AG09309 (cell line): Measurements from ENCODE around the gene LIMA1.

Experiments
- DNase-seq: peaks from one replicate; pipeline ENCODE4 v3.0.0-alpha.2; 2010; ENCODE audit warnings: low read depth
- H3K4me3 ChIP-seq: 2 replicates; pipeline ENCODE4 v1.5.1; 2011; ENCODE audit warnings: mild to moderate bottlenecking, low read depth, low read length, moderate library complexity; ENCODE audit not compliant: control insufficient read depth
- TF ChIP-seq, protein P1 (sequence below): IDR thresholded peaks from 2 replicates; pipeline ENCODE4 v1.5.1; 2011; ENCODE audit warnings: mild to moderate bottlenecking, low read depth, low read length, inconsistent platforms; ENCODE audit not compliant: insufficient read depth, control insufficient read depth; ENCODE audit errors: missing control alignments

The LIMA1 gene

DNA sequence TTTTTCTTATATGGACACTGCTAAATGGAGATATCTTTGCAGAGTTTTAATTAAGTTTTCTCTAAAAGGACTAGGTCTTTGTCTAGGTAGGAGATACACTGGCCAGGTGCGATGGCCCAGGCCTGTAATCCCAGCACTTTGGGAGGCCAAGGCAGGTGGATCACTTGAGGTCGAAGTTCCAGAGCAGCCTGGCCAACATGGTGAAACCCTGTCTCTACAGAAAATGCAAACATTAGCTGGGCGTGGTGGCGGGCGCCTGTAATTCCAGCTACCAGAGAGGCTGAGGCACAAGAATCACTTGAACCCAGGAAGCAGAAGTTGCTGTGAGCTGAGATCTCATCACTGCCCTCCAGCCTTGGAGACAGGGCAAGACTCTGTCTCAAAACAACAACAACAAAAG is 99.1 kb downstream of the LIMA1 start:
- TF ChIP-seq, protein P1, sequence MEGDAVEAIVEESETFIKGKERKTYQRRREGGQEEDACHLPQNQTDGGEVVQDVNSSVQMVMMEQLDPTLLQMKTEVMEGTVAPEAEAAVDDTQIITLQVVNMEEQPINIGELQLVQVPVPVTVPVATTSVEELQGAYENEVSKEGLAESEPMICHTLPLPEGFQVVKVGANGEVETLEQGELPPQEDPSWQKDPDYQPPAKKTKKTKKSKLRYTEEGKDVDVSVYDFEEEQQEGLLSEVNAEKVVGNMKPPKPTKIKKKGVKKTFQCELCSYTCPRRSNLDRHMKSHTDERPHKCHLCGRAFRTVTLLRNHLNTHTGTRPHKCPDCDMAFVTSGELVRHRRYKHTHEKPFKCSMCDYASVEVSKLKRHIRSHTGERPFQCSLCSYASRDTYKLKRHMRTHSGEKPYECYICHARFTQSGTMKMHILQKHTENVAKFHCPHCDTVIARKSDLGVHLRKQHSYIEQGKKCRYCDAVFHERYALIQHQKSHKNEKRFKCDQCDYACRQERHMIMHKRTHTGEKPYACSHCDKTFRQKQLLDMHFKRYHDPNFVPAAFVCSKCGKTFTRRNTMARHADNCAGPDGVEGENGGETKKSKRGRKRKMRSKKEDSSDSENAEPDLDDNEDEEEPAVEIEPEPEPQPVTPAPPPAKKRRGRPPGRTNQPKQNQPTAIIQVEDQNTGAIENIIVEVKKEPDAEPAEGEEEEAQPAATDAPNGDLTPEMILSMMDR: no peak
- no peak overlapping the region for H3K4me3 ChIP-seq
- no peak for DNase-seq

DNA sequence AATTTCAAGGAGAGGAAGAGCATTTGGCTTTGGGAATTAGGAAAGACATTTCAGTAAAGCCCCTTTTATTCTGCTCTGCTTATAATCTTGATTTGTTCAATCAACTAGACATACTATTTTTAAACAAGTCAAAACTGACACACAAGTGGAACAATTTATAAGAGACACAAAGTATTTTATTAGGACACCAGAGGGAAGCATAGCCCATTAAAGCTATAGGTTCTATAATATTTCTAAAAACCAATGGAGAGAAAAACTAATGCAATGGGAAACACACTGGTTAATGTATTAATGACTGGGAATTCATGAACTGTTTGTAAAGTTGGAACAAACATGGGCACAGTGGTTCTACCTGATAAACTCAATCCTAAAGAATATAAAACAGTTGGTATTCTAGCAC is 100.9 kb downstream of the LIMA1 start:
- no peak overlapping the region for H3K4me3 ChIP-seq
- TF ChIP-seq, protein P1: no peak
- DNase-seq: no peak

DNA sequence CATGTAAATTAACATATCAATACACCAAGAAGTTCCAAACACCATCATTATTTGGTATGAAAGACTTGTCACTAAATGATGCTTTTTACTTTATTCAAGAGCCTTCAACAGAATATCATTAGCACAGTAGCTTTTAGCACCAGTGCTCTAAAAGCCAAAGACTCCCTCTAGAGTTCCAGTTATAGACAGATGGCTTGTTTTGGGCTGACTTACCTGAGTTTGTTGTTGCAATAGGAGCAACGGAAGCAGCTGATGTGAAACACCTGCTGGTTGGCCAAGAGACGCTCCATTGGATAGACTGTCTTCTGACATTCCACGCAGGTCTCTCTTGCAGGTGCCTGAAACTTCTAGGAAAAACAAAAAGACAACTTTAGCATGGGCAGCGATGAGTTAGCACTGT is 101.6 kb downstream of the LIMA1 start:
- TF ChIP-seq, protein P1: no peak
- no peak for DNase-seq
- H3K4me3 ChIP-seq: no peak overlapping the region

DNA sequence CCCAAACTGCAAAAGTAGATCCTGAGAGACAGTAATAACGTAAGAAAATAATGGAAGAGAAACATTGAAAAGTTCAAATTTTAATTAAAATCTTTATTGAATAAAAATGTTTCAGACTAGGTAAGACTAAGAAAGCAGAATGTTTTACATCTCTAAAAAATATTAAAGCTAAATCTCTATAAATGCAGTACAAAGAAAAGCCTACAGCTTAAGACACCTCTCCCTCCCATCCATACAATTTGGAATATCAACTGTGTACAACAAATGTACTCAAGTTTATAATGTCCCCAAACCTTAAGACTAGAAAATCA is 107.6 kb downstream of the LIMA1 start:
- H3K4me3 ChIP-seq: no peak overlapping the region
- no peak for DNase-seq
- TF ChIP-seq, protein P1: no peak

DNA sequence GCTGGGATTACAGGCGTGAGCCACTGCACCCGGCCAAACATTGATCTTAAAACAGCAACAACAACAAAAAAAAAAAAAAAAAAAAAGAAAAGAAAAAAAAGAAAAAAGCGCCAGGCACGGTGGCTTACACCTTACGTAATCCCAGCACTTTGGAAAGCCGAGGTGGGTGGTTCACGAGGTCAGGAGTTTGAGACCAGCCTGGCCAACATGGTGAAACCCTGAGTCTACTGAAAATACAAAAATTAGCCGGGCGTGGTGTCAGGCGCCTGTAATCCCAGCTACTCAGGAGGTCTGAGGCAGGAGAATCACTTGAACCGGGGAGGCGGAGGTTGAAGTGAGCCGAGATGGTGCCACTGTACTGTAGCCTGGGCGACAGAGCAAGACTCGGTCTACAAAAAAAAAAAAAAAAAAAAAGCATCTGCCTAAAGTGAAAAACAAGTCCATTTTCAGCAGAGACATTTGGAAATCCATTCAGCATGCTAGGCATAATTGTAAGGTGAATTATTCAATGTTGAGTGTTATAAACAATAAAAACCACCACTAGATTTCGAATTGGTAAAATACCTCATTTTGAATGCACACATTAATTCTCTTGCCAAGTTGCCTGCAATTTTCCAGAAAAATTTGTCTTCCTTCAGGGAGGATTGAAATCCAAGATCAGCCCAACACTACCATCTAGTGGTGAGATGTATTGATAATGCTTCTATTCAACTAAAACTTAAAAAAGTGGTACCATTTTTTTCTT is 108.2 kb downstream of the LIMA1 start:
- TF ChIP-seq, protein P1: peak; percentile 53
- no peak overlapping the region for H3K4me3 ChIP-seq
- peak; percentile 54 for DNase-seq

DNA sequence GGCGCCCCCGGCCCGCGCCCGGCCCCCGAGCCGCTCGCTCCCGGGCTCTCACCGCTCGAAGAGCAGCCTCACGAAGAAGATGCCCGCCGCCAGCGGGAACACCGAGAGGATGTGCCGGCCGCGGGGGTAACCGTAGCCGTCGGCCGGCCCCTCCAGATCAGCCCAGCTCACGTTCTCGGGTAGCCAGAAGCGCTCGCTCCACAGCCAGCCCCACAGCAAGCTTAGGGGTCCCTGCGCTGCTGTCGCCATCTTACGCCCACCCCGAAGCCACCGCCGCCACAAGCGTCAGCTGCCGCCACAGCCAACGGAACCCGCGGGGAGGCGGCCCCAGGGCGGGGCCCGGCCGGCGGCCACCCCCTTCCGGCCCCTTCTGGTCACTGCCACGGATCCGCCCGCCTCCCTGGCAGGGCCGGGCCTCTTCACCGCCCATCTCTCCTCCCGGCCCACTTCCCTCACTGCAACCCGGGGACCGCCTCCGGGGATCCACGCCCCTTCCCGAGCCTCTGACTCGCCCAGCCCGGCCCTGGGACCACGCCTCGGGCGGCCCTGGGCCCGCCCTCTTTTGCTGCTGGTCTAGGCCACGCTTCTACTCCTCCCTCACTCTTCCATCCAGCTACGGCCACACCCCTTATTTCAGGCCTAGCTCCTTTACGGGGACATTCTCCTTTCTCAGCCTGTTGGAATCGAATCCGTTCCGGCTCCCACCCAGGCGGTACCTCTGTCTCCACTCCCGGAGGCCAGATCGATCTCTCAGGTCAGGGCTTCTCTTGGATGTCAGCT is 116.1 kb downstream of the LIMA1 start, which contains the start of gene CERS5:
Gene CERS5, minus strand, starts transcription at position 321 of the 780 bp plus-strand sequence. Its CDS starts 72 bp downstream, at position 249.
- TF ChIP-seq, protein P1: no peak
- peak; percentile 93 for DNase-seq
- H3K4me3 ChIP-seq: peak within 1 kb of the TSS; percentile 91

DNA sequence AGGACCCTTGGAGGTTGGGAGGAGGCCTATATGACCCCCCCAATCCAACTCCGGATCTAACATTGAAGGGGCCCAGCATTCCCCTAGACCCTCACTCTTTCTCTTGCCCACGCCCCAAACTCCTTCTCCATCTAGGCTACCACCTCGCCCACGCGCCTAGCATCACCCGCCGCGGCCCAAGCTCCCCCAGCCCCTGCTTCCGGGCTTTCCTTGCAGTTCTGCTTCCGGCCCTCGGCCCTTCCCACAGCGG is 116.6 kb downstream of the LIMA1 start:
- peak overlapping the region; percentile 91 for H3K4me3 ChIP-seq
- TF ChIP-seq, protein P1: no peak
- no peak for DNase-seq
